ENCODE measurements around the gene EFNA1. TPM values are rescaled to one million over a fixed set of nuclear protein-coding genes. Genes with fewer than 3 reads are reported as not detected.
A peak's percentile ranks its signal among the peaks of the same experiment; 100 is the strongest.

EFNA1 gene
- total and polyA plus RNA-seq, 2 of the 13 experiments (the other 11 are each of a cell fraction or from before 2014, with no cell fraction given), result 81.8 to 874 TPM

- TF ChIP-seq ZNF34 (CRISPR knock-in tag; IDR thresholded peaks at IDR 0.05; ENCODE audit: borderline replicate concordance) (no peak), PPARG (CRISPR knock-in tag; conservative IDR thresholded peaks at IDR 0.05) (peak; percentile 46; the same call in 1 of the 2 replicates), ZNF660 (CRISPR knock-in tag; IDR thresholded peaks at IDR 0.05; ENCODE audit: borderline replicate concordance, low read depth) (no peak), MTA3 (CRISPR knock-in tag; IDR thresholded peaks at IDR 0.05) (no peak), ZNF10 (CRISPR knock-in tag; IDR thresholded peaks at IDR 0.05; ENCODE audit: borderline replicate concordance, low read depth) (no peak), SAP130 (CRISPR knock-in tag; IDR thresholded peaks at IDR 0.05; ENCODE audit: low read depth) (0 out of 2 replicates have a peak, but pooled peaks have one; percentile 36), ZNF3 (CRISPR knock-in tag; IDR thresholded peaks at IDR 0.05) (no peak), GPN1 (CRISPR knock-in tag; IDR thresholded peaks at IDR 0.05; ENCODE audit: borderline replicate concordance) (no peak), AFF4 (CRISPR knock-in tag; IDR thresholded peaks at IDR 0.05) (no peak), SIX4 (CRISPR knock-in tag; IDR thresholded peaks at IDR 0.05) (no peak), ZNF776 (CRISPR knock-in tag; IDR thresholded peaks at IDR 0.05) (no peak), ETV6 (CRISPR knock-in tag; conservative IDR thresholded peaks at IDR 0.05) (no peak), ZNF564 (CRISPR knock-in tag; IDR thresholded peaks at IDR 0.05) (no peak), ZNF367 (CRISPR knock-in tag; IDR thresholded peaks at IDR 0.05; ENCODE audit: borderline replicate concordance) (no peak), MBNL3 (CRISPR knock-in tag; conservative IDR thresholded peaks at IDR 0.05) (no peak), ZNF687 (CRISPR knock-in tag; IDR thresholded peaks at IDR 0.05) (peak; percentile 72), CEBPB (IDR thresholded peaks at IDR 0.05; ENCODE audit: borderline replicate concordance, low read depth, low read length) (peak; percentile 88; the same call in 1 of the 2 replicates)
- TF ChIP-seq, protein P1, sequence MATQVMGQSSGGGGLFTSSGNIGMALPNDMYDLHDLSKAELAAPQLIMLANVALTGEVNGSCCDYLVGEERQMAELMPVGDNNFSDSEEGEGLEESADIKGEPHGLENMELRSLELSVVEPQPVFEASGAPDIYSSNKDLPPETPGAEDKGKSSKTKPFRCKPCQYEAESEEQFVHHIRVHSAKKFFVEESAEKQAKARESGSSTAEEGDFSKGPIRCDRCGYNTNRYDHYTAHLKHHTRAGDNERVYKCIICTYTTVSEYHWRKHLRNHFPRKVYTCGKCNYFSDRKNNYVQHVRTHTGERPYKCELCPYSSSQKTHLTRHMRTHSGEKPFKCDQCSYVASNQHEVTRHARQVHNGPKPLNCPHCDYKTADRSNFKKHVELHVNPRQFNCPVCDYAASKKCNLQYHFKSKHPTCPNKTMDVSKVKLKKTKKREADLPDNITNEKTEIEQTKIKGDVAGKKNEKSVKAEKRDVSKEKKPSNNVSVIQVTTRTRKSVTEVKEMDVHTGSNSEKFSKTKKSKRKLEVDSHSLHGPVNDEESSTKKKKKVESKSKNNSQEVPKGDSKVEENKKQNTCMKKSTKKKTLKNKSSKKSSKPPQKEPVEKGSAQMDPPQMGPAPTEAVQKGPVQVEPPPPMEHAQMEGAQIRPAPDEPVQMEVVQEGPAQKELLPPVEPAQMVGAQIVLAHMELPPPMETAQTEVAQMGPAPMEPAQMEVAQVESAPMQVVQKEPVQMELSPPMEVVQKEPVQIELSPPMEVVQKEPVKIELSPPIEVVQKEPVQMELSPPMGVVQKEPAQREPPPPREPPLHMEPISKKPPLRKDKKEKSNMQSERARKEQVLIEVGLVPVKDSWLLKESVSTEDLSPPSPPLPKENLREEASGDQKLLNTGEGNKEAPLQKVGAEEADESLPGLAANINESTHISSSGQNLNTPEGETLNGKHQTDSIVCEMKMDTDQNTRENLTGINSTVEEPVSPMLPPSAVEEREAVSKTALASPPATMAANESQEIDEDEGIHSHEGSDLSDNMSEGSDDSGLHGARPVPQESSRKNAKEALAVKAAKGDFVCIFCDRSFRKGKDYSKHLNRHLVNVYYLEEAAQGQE (IDR thresholded peaks at IDR 0.05; ENCODE audit: borderline replicate concordance in 1 of 2, low read depth in 1 of 2, low read length in 2 of 2), result no peak
These were observed 50.9 kb downstream of the EFNA1 start (continued) for GRCh38 chr1:155178441-155179111.

Measured in HepG2 (cell line).